HG02973 (cell line): Measurements from ENCODE around the gene APOBEC3F.
"Not testable (repeated sequence)": the region's sequence is repeated elsewhere in the genome, so short reads cannot be mapped to it uniquely, and the experiment has no call there.

Source experiments
- ATAC-seq: cut with Tn5 transposase; IDR thresholded peaks from one replicate; pipeline ENCODE4 v1.9.1; 2021; ENCODE audit warnings: moderate library complexity; ENCODE audit not compliant: unreplicated experiment

APOBEC3F gene

GRCh38 chr22:39026509-39027150, 14.0 kb upstream of the APOBEC3F start:
- ATAC-seq, result no peak

GRCh38 chr22:39027717-39028116, 12.9 kb upstream of the APOBEC3F start:
- no peak for ATAC-seq

GRCh38 chr22:39028281-39028680, 12.4 kb upstream of the APOBEC3F start:
- no peak for ATAC-seq

GRCh38 chr22:39029227-39029626, 11.4 kb upstream of the APOBEC3F start:
- ATAC-seq, result no peak

GRCh38 chr22:39030705-39031104, 10.0 kb upstream of the APOBEC3F start:
- ATAC-seq, result no peak

- not testable (repeated sequence) for ATAC-seq
Measured at GRCh38 chr22:39031434-39032295, 9.0 kb upstream of the APOBEC3F start.

- ATAC-seq, result not testable (repeated sequence)
Measured at GRCh38 chr22:39037071-39037470, 3.6 kb upstream of the APOBEC3F start.

GRCh38 chr22:39039306-39040126, 1.1 kb upstream of the APOBEC3F start:
- ATAC-seq, result no peak

GRCh38 chr22:39040155-39040537, 518 bp upstream of the APOBEC3F start:
- not testable (repeated sequence) for ATAC-seq

- ATAC-seq, result no peak
Measured at GRCh38 chr22:39041908-39042307, 1.2 kb downstream of the APOBEC3F start.

- not testable (repeated sequence) for ATAC-seq
Measured at GRCh38 chr22:39043063-39043462, 2.4 kb downstream of the APOBEC3F start.

- ATAC-seq, result not testable (repeated sequence)
Measured at GRCh38 chr22:39045136-39045535, 4.5 kb downstream of the APOBEC3F start.

- ATAC-seq, result not testable (repeated sequence)
Measured at GRCh38 chr22:39049486-39049885, 8.8 kb downstream of the APOBEC3F start.

- not testable (repeated sequence) for ATAC-seq
Measured at GRCh38 chr22:39051844-39052495, 11.3 kb downstream of the APOBEC3F start.

- no peak for ATAC-seq
Measured at GRCh38 chr22:39055658-39056057, 15.0 kb downstream of the APOBEC3F start.

- ATAC-seq, result not testable (repeated sequence)
Measured at GRCh38 chr22:39061290-39061689, 20.6 kb downstream of the APOBEC3F start.

- ATAC-seq, result not testable (repeated sequence)
Measured at GRCh38 chr22:39061951-39062350, 21.3 kb downstream of the APOBEC3F start.

GRCh38 chr22:39063904-39064303, 23.2 kb downstream of the APOBEC3F start:
- not testable (repeated sequence) for ATAC-seq

- ATAC-seq, result peak; percentile 40
Measured at GRCh38 chr22:39066442-39067276, 26.0 kb downstream of the APOBEC3F start.
